Measurements from ENCODE around the gene GCAT. TPM values are rescaled to one million over a fixed set of nuclear protein-coding genes. Genes with fewer than 3 reads are reported as not detected.

GCAT gene
- total and polyA plus RNA-seq, 2 of the 13 experiments (the other 11 are each of a cell fraction or from before 2014, with no cell fraction given): 28.0 to 50.3 TPM

- TF ChIP-seq ZNF281 (CRISPR knock-in tag; IDR thresholded peaks at IDR 0.05; ENCODE audit: borderline replicate concordance) (peak; percentile 77; the same call in 1 of the 2 replicates), BCL3 (CRISPR knock-in tag; IDR thresholded peaks at IDR 0.05) (no peak), PRDM4 (CRISPR knock-in tag; IDR thresholded peaks at IDR 0.05; ENCODE audit: borderline replicate concordance) (no peak), PRMT3 (CRISPR knock-in tag; IDR thresholded peaks at IDR 0.05; ENCODE audit: borderline replicate concordance, low read depth) (no peak), HDAC2 (CRISPR knock-in tag; IDR thresholded peaks at IDR 0.05) (no peak), ATF1 (CRISPR knock-in tag; IDR thresholded peaks at IDR 0.05) (0 out of 2 replicates have a peak, but pooled peaks have one; percentile 1), SNAPC2 (CRISPR knock-in tag; IDR thresholded peaks at IDR 0.05) (no peak; the same call in 1 of the 2 replicates), LRRFIP1 (CRISPR knock-in tag; conservative IDR thresholded peaks at IDR 0.05) (no peak), ISL2 (CRISPR knock-in tag; IDR thresholded peaks at IDR 0.05) (peak; percentile 4; the same call in 1 of the 2 replicates), ZNF207 (IDR thresholded peaks at IDR 0.05; ENCODE audit: borderline replicate concordance) (no peak), ZNF83 (CRISPR knock-in tag; IDR thresholded peaks at IDR 0.05; ENCODE audit: borderline replicate concordance) (no peak), ZSCAN5A (CRISPR knock-in tag; IDR thresholded peaks at IDR 0.05; ENCODE audit: borderline replicate concordance) (no peak), MZF1 (CRISPR knock-in tag; IDR thresholded peaks at IDR 0.05; ENCODE audit: borderline replicate concordance) (no peak), ZBTB42 (CRISPR knock-in tag; IDR thresholded peaks at IDR 0.05) (peak; percentile 36; the same call in 1 of the 2 replicates), ATF2 (CRISPR knock-in tag; IDR thresholded peaks at IDR 0.05) (no peak), CENPT (CRISPR knock-in tag; IDR thresholded peaks at IDR 0.05; ENCODE audit: low read depth) (no peak), GTF2F1 (IDR thresholded peaks at IDR 0.05; ENCODE audit: low read length) (no peak), CEBPG (CRISPR knock-in tag; IDR thresholded peaks at IDR 0.05) (peak; percentile 79)
Measured at GRCh38 chr22:37803195-37803638, 4.5 kb upstream of the GCAT start (continued).
